Osteocyte (in vitro differentiated cells): ENCODE measurements around the gene ABHD2. TPM values are rescaled to one million over a fixed set of nuclear protein-coding genes. Genes with fewer than 3 reads are reported as not detected.
A peak's percentile ranks its signal among the peaks of the same experiment; 100 is the strongest.

Source experiments
- DNase-seq: peaks from one replicate; pipeline ENCODE4 v3.0.0; 2021; ENCODE audit warnings: mixed read lengths; ENCODE audit not compliant: unreplicated experiment; ENCODE audit errors: extremely low spot score
- H3K27ac Mint-ChIP-seq: one replicate; pipeline ENCODE4 v1.8.0; 2021; ENCODE audit warnings: mild to moderate bottlenecking, mixed read lengths; ENCODE audit not compliant: unreplicated experiment
- H3K27me3 Mint-ChIP-seq: one replicate; pipeline ENCODE4 v1.8.0; 2021; ENCODE audit warnings: mixed read lengths; ENCODE audit not compliant: unreplicated experiment
- H3K36me3 Mint-ChIP-seq: one replicate; pipeline ENCODE4 v1.8.0; 2021; ENCODE audit warnings: mixed read lengths; ENCODE audit not compliant: unreplicated experiment
- H3K4me1 Mint-ChIP-seq: one replicate; pipeline ENCODE4 v1.8.0; 2021; ENCODE audit warnings: mixed read lengths; ENCODE audit not compliant: unreplicated experiment
- H3K4me3 Mint-ChIP-seq: one replicate; pipeline ENCODE4 v1.8.0; 2021; ENCODE audit warnings: mild to moderate bottlenecking, moderate library complexity, mixed read lengths; ENCODE audit not compliant: unreplicated experiment
- H3K9me3 Mint-ChIP-seq: one replicate; pipeline ENCODE4 v1.8.0; 2021; ENCODE audit warnings: mixed read lengths; ENCODE audit not compliant: unreplicated experiment
- total RNA-seq: library from RNA; stranded (reverse); gene quantifications from 2 replicates; pipeline ENCODE4 v1.2.1, GENCODE V29; 2021
- TF ChIP-seq, protein P1 (sequence below): fragments of 200-600 bp; sonication (generic); IDR thresholded peaks from 2 replicates; pipeline ENCODE4 v1.5.0; 2021; ENCODE audit warnings: antibody characterized with exemption, mild to moderate bottlenecking, moderate library complexity

Gene ABHD2
- total RNA-seq, 1 donor from 2014 or later = 85.7 TPM

DNA sequence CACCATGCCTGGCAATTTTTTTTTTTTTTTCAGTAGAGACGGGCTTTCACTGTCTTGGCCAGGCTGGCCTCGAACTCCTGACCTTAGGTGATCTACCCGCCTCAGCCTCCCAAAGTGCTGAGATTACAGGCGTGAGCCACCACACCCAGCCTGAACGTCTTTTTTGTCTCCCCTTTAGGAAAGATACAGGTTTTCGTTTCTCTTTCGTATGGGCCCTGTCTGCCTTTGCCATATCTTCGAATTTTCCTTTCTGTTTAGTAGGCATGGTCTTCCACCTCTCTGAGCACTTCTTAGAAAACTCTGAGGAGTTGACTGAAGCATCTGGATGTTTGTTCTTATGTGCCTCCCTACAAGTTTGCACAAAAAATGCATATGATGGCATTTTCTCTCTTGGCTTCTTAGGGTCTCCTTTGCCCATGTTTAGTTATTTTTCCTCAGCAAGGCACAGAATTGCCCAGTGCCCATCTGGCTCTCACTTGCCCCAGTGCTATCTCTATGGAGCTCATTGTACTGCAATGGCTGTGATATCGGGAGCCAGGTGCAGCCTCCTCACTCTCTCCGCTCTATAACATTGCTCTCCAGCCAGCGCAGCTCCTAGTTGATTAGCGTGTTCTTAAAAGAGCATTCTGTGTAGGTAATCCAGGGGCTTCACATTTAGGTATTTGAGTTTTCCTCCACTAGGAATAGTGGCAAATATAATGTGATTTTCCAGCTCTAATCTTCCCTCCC lies 48.0 kb downstream of the ABHD2 start:
- Mint-ChIP-seq H3K27ac (peak overlapping the region; percentile 96), H3K4me1 (peaks cover 71% of the 10 kb centered on the region), H3K4me3 (peak overlapping the region; percentile 7), H3K9me3 (no peaks in the 10 kb centered on the region), H3K27me3 (no peaks in the 10 kb centered on the region), H3K36me3 (peaks cover 22% of the 10 kb centered on the region)
- DNase-seq = no peak
- TF ChIP-seq, protein P1, sequence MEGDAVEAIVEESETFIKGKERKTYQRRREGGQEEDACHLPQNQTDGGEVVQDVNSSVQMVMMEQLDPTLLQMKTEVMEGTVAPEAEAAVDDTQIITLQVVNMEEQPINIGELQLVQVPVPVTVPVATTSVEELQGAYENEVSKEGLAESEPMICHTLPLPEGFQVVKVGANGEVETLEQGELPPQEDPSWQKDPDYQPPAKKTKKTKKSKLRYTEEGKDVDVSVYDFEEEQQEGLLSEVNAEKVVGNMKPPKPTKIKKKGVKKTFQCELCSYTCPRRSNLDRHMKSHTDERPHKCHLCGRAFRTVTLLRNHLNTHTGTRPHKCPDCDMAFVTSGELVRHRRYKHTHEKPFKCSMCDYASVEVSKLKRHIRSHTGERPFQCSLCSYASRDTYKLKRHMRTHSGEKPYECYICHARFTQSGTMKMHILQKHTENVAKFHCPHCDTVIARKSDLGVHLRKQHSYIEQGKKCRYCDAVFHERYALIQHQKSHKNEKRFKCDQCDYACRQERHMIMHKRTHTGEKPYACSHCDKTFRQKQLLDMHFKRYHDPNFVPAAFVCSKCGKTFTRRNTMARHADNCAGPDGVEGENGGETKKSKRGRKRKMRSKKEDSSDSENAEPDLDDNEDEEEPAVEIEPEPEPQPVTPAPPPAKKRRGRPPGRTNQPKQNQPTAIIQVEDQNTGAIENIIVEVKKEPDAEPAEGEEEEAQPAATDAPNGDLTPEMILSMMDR = no peak

DNA sequence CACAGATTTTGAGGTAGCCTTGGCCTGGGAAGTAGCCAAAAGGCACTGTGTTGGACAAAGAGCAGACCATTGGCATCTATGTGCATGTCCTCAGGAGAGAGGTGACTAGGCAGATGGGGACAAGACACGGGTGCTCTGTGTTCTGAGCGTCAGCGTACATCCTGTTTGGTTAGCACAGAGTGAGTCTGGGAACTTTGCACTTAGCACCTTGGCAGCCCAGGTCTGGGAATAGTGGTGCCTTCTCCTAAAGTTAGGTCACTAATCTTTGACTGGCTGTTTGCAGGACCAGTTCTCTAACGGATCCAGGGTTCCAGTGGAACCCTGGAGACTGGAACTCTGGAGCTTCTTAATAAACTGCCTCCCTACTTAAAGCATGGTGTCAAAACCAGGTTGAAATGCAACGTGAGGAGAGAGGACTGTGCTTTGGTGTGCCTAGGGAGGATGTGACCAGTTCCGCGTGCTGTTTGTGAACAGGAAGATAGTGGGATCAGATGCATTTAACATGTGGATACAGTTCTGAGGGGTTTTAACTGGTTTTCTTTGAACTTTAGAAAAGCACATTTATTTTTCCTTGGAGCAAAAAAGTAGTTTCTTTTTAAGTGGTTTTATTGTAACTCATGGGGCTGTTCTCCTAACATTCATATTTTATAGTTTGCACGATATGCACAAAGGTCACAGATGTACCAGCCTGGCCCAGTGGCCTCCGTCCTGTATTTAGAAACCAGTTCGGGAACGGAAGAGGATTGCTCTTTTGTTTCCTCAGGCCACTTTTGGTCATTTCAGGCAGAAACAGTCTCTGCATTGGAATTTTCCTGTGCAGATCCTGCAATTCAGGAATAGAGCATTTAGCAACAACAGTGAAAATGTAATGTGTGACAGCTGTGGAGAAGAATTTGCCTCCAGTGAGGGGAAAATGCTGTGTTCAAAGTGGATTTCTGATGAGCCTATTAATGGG lies 48.8 kb downstream of the ABHD2 start:
- Mint-ChIP-seq H3K27me3 (no peaks in the 10 kb centered on the region), H3K9me3 (no peaks in the 10 kb centered on the region), H3K4me1 (peaks cover 75% of the 10 kb centered on the region), H3K36me3 (peaks cover 15% of the 10 kb centered on the region), H3K27ac (peak overlapping the region; percentile 96), H3K4me3 (peak overlapping the region; percentile 8)
- no peak for DNase-seq
- TF ChIP-seq, protein P1 = no peak

DNA sequence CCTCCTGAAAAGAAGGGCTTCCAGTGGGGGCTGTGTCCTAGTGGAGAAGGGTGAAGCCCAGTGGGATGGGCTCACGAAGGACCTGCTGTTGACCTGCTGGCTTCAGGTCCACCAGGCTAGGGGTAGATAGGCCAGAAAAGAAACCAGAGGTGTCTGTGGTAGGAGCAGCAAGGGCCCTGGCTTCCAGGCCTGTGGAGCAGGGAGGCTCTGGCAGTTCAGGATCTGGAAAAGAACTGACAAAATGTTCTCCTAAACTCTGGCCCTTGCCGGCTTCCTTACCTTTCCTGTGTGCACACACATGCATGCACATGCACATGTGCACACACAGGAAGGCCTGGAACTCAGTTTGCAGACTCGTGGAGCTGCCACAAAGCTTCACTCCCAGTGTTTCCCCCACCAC lies 49.7 kb downstream of the ABHD2 start:
- Mint-ChIP-seq H3K4me3 (no peak overlapping the region), H3K4me1 (peaks cover 79% of the 10 kb centered on the region), H3K27ac (peak overlapping the region; percentile 96)

DNA sequence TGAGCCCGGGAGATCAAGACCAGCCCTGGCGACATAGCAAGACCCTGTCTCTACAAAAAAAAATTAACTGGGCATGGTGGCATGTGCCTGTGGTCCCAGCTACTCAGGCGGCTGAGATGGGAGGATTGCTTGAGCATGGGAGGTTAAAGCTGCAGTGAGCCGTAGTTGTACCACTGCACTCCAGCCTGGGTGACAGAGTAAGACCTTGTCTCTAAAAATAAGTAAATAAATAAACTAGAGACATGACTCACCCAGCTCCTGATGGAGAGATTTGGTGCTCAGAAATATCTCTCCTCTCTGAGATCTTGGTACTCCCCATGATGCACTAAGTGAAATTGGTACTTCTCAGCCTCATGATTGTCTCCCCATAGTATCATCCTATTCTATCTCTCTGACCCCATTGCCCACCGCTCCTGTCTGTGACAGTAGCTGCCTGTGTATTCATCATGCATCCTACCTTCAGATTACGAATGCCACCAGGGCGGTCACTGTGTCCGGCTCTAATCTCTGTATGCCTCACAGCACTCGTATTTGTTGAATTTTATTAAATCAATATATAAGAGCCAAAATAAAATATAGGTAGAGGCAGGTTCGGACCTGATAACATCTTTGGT lies 50.9 kb downstream of the ABHD2 start:
- no peaks in the 10 kb centered on the region for H3K9me3 Mint-ChIP-seq
- peak overlapping the region; percentile 96 for H3K27ac Mint-ChIP-seq
- H3K36me3 Mint-ChIP-seq = peaks cover 16% of the 10 kb centered on the region
- no peaks in the 10 kb centered on the region for H3K27me3 Mint-ChIP-seq
- TF ChIP-seq, protein P1 = no peak
- H3K4me3 Mint-ChIP-seq = peak overlapping the region; percentile 24
- peaks cover 86% of the 10 kb centered on the region for H3K4me1 Mint-ChIP-seq
- DNase-seq = no peak

More for the DNA sequence above, 49.7 kb downstream of the ABHD2 start:
- no peak for DNase-seq
- TF ChIP-seq, protein P1 = no peak
- H3K36me3 Mint-ChIP-seq = peaks cover 18% of the 10 kb centered on the region
- no peaks in the 10 kb centered on the region for H3K27me3 Mint-ChIP-seq
- H3K9me3 Mint-ChIP-seq = no peaks in the 10 kb centered on the region
